Natural killer cell (primary cell): Measurements from ENCODE around the gene OSCAR. TPM values are rescaled to one million over a fixed set of nuclear protein-coding genes. Genes with fewer than 3 reads are reported as not detected.

ENCODE experiments used
- ATAC-seq, 3 donors: fragments of 150-1000 bp in 2 of 3; fragments of 200-7000 bp in 1 of 3; cut with Tn5 transposase; 1 replicate in 1 of 3; 2 replicates in 2 of 3; pipeline ENCODE4 v1.10.0; 2021; ENCODE audit warnings: mild to moderate bottlenecking in 2 of 3, moderate library complexity in 2 of 3
- DNase-seq, 2 donors: peaks; one replicate each; pipeline versions ENCODE4 v3.0.0 to v3.0.0-alpha.2; 2013 to 2021; ENCODE audit warnings: mixed read lengths in 1 of 2
- H3K27ac ChIP-seq: one replicate; pipeline ENCODE4 v1.5.1; 2013; ENCODE audit warnings: mild to moderate bottlenecking, low read length
- H3K27me3 ChIP-seq: one replicate; pipeline ENCODE4 v1.6.1; 2013; ENCODE audit warnings: low read length; ENCODE audit not compliant: control insufficient read depth, insufficient read depth
- H3K36me3 ChIP-seq: one replicate; pipeline ENCODE4 v1.6.1; 2013; ENCODE audit warnings: low read length; ENCODE audit not compliant: control insufficient read depth, insufficient read depth
- H3K4me1 ChIP-seq: one replicate; pipeline ENCODE4 v1.6.1; 2013; ENCODE audit warnings: low read length; ENCODE audit not compliant: control insufficient read depth, insufficient read depth
- H3K4me3 ChIP-seq: one replicate; pipeline ENCODE4 v1.5.1; 2013; ENCODE audit warnings: low read length
- H3K9me3 ChIP-seq: one replicate; pipeline ENCODE4 v1.6.1; 2013; ENCODE audit warnings: low read length; ENCODE audit not compliant: control insufficient read depth, insufficient read depth
- H3K27ac Mint-ChIP-seq, 2 donors: one replicate each; pipeline ENCODE4 v1.8.0; 2022; ENCODE audit warnings: mild to moderate bottlenecking in 2 of 2, mixed read lengths in 2 of 2, moderate library complexity in 1 of 2
- H3K27me3 Mint-ChIP-seq, 2 donors: one replicate each; pipeline ENCODE4 v1.8.0; 2022; ENCODE audit warnings: low read depth in 2 of 2, mixed read lengths in 2 of 2
- H3K36me3 Mint-ChIP-seq: one replicate; pipeline ENCODE4 v1.8.0; 2022; ENCODE audit warnings: mixed read lengths
- H3K4me1 Mint-ChIP-seq, 2 donors: one replicate each; pipeline ENCODE4 v1.8.0; 2022; ENCODE audit warnings: mixed read lengths in 2 of 2
- H3K4me3 Mint-ChIP-seq: one replicate; pipeline ENCODE4 v1.8.0; 2022; ENCODE audit warnings: mild to moderate bottlenecking, moderate library complexity, mixed read lengths
- H3K9me3 Mint-ChIP-seq, 2 donors: one replicate each; pipeline ENCODE4 v1.8.0; 2022; ENCODE audit warnings: mixed read lengths in 2 of 2
- WGBS: methylation state at CpG from one replicate; pipeline ENCODE4 v1.1.7; 2013; ENCODE audit warnings: missing lambda C conversion rate; ENCODE audit not compliant: insufficient coverage; 5-methylcytosine and 5-hydroxymethylcytosine counted together
- intact Hi-C: fragments of 100-400 bp; cut with micrococcal nuclease; formaldehyde crosslinking; loops from one replicate; pipeline ENCODE4 v1.14.2; 2022
- total RNA-seq, 4 donors: library from RNA; stranded (reverse); fragments of 120-200 nt in 1 of 4; gene quantifications; one replicate each; pipeline versions ENCODE4 v1.2.3 to v1.2.4, GENCODE V29; 2013 to 2022
- TF ChIP-seq, protein P1 (sequence below): fragments of 200-600 bp; IDR thresholded peaks from one replicate; pipeline ENCODE4 v1.8.0; 2022; ENCODE audit warnings: antibody characterized with exemption

Gene OSCAR
- total RNA-seq, 3 donors from 2014 or later (not counting 1 experiment from before 2014, with no cell fraction given), result 2.3 to 5.4 (median 4.4) TPM

DNA sequence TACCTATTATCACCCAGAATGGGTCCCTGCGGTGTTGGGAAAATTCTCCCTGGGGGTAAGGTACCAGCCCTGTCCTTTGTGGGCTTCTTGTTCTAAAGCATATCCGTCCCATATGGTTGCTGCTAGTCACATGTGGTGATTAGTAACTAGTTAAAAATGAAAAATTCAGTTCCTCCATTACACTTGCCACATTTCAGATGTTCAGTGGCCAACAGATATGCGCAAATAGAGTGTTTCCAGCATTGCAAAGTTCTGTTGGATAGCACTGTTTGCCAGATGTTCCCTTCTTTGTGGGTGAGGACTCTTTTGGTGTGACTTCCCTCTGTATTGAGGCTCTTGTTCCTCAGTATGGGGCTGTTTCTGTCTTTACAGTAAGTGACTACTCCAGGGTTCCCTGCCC lies 40.8 kb upstream of the OSCAR start:
- Histone ChIP-seq H3K9me3 (no peaks in the 10 kb centered on the region), H3K27me3 (no peaks in the 10 kb centered on the region), H3K36me3 (peaks cover 40% of the 10 kb centered on the region), H3K4me3 (no peak overlapping the region), H3K4me1 (peaks cover 30% of the 10 kb centered on the region), H3K27ac (no peak overlapping the region)
- no peaks in the 10 kb centered on the region for H3K9me3 Mint-ChIP-seq
- H3K27me3 Mint-ChIP-seq, result no peaks in the 10 kb centered on the region
- H3K4me3 Mint-ChIP-seq, result no peak overlapping the region
- intact Hi-C loops, result no loop called here
- peaks cover 46 to 74% of the 10 kb centered on the region in 2 donors for H3K4me1 Mint-ChIP-seq
- no peak for DNase-seq
- ATAC-seq, result no peak
- TF ChIP-seq, protein P1, sequence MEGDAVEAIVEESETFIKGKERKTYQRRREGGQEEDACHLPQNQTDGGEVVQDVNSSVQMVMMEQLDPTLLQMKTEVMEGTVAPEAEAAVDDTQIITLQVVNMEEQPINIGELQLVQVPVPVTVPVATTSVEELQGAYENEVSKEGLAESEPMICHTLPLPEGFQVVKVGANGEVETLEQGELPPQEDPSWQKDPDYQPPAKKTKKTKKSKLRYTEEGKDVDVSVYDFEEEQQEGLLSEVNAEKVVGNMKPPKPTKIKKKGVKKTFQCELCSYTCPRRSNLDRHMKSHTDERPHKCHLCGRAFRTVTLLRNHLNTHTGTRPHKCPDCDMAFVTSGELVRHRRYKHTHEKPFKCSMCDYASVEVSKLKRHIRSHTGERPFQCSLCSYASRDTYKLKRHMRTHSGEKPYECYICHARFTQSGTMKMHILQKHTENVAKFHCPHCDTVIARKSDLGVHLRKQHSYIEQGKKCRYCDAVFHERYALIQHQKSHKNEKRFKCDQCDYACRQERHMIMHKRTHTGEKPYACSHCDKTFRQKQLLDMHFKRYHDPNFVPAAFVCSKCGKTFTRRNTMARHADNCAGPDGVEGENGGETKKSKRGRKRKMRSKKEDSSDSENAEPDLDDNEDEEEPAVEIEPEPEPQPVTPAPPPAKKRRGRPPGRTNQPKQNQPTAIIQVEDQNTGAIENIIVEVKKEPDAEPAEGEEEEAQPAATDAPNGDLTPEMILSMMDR, result no peak
- whole genome bisulfite sequencing, result 100% methylated on average over 1 of the region's 3 CpGs
- no peaks in the 10 kb centered on the region for H3K36me3 Mint-ChIP-seq
- peak overlapping the region in 1 of 2 donors; percentile 25 for H3K27ac Mint-ChIP-seq

DNA sequence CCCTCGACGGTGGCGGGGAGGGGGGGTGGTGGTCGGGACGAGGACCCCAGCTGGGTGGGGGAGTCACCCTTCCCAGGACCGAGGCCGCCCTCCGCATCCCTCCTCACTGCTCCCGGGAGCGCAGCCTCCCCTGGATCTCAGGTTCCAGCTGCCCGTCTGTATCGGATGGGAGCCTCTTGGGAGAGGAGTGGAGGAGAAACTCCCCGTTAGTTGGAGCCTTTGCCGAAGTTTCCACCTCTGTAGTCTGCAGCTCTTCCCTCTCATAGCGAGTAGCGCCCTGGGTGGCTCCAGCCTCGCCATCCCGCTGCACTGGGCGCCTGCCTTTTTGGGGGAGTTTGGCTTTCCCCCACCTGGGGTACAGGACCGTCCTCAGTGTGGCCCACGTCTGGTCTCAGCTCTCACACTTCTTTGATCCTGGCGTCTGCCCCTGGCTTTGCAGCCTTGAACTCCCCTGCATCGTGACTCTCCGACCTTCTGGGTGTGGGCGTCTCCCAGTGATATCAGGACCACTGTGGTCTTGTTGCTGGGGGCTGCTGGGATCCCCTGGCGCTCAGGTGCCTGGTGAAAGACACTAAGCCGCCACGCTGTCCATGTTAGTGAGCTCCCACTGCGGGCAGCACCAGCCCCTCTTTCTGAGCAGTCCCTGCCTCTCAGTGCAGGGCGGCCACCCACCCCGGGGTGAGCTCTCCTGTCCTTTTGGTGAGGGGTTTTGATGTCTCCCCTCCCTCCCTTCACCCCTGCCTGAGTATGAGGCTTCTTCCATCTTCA lies 38.1 kb upstream of the OSCAR start:
- TF ChIP-seq, protein P1, result no peak
- Mint-ChIP-seq H3K4me3 (peak overlapping the region; percentile 92), H3K27me3 (no peaks in the 10 kb centered on the region), H3K27ac (peak overlapping the region; percentile 80 to 88), H3K36me3 (no peaks in the 10 kb centered on the region), H3K9me3 (no peaks in the 10 kb centered on the region), H3K4me1 (peaks cover 50 to 68% of the 10 kb centered on the region in 2 donors)
- Histone ChIP-seq H3K27ac (peak overlapping the region; percentile 45), H3K4me3 (peak overlapping the region; percentile 76), H3K36me3 (peaks cover 14% of the 10 kb centered on the region), H3K9me3 (peaks cover under 1% of the 10 kb centered on the region), H3K4me1 (peaks cover 39% of the 10 kb centered on the region), H3K27me3 (no peaks in the 10 kb centered on the region)
- DNase-seq (peak in 1 of 2 donors; percentile 40), ATAC-seq (no peak)
- WGBS, result 42% methylated on average over 24 of the region's 31 CpGs
- intact Hi-C loops, result no loop called here

DNA sequence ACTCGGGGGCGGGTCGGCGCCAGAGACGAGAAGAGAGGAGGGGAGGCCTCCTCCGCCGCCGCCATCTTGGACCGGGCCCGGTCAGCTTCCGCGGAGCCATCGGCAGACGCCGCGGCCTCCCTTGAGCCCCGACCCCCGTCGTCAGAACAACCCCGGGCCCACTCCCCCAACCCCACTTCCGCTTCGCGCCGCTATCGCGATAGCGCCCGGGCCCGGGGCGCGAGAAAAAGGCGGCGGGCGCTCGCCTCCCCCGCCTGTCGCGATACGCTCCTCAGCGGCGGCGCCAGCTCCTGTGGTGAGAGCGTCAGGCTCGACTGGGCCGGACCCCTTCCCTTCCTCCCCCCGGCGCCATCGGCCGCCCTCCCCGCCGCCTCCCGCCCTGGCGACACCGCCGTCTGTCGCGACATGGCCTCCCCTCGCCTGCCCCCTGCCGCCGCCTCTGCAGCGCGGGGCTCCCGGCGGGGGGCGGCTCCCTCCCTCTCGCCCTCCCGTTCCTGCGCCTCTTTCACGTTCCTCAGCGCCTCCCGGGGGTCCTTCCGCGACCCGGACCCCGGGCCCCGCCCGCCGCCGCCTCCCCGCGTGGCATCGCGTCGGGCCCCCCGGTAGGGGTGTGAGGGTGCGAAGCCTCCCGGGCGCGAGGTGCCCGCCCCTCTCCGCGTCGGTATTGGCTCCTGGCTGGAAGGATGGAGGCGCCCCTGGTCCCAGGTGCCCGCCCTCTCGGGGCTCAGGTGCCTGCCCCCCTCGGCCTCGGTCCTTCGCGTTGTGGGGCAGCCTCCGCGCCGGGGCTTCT lies 37.3 kb upstream of the OSCAR start, which contains the start of gene CNOT3:
Gene CNOT3 (plus strand): TSS at position 64 of the 790 bp plus-strand sequence. CDS start 5,217 bp downstream, outside the sequence.
- Mint-ChIP-seq H3K36me3 (no peaks in the 10 kb centered on the region), H3K4me1 (peaks cover 50 to 64% of the 10 kb centered on the region in 2 donors), H3K4me3 (peak within 1 kb of the TSS; percentile 95), H3K9me3 (no peaks in the 10 kb centered on the region), H3K27ac (peak within 1 kb of the TSS; percentile 80 to 90), H3K27me3 (no peaks in the 10 kb centered on the region)
- no peak for ATAC-seq
- Histone ChIP-seq H3K4me1 (peaks cover 41% of the 10 kb centered on the region), H3K4me3 (peak within 1 kb of the TSS; percentile 76), H3K9me3 (peaks cover 3% of the 10 kb centered on the region), H3K27me3 (no peaks in the 10 kb centered on the region), H3K36me3 (peaks cover 8% of the 10 kb centered on the region), H3K27ac (peak within 1 kb of the TSS; percentile 94)
- TF ChIP-seq, protein P1, result no peak
- WGBS, result under 1% methylated on average over 100 of the region's 103 CpGs
- peak; percentile 38 to 62 for DNase-seq
- intact Hi-C loops, result loop anchor here (1.0 kb wide), 4 partner anchors 21 to 52 kb away; partner anchors contain the start of genes LENG1, NDUFA3, PRPF31 and TFPT
